Lower leg skin (tissue), 3 donors: ENCODE measurements around the gene KCNQ4.

Experiments used
- CTCF ChIP-seq, 3 donors: fragments of 450-650 bp; IDR thresholded peaks; one replicate each; pipeline ENCODE4 v1.5.1; 2016; ENCODE audit warnings: antibody characterized with exemption in 3 of 3, mild to moderate bottlenecking in 3 of 3, moderate library complexity in 2 of 3
- POLR2A ChIP-seq, 2 donors: fragments of 450-650 bp; IDR thresholded peaks; one replicate each; pipeline ENCODE4 v1.6.1; 2016 to 2017; ENCODE audit warnings: antibody characterized with exemption in 2 of 2, mild to moderate bottlenecking in 1 of 2, moderate library complexity in 1 of 2

GRCh38 chr1:40822890-40823289, 39.3 kb downstream of the KCNQ4 start:
- no peak for TF ChIP-seq CTCF (IDR thresholded peaks at IDR 0.05)
- TF ChIP-seq POLR2A (IDR thresholded peaks at IDR 0.05) = no peak
